ENCODE data around the gene CCNB1.
"Not testable (repeated sequence)": the region's sequence is repeated elsewhere in the genome, so short reads cannot be mapped to it uniquely, and the experiment has no call there.

CCNB1 gene

GRCh38 chr5:69140827-69141226 lies 26.1 kb upstream of the CCNB1 start:
- Histone ChIP-seq H3K36me3 (no peaks in the 10 kb centered on the region), H3K27ac (no peak overlapping the region), H3K4me1 (peaks cover 0 to 9% (median 6%) of the 10 kb centered on the region in 10 experiments; a peak in 10 of 20 replicates), H3K4me3 (no peak overlapping the region), H3K9ac (no peak overlapping the region), H3K27me3 (no peaks in the 10 kb centered on the region), H3K9me3 (replicated peaks in 1 of 11) (peaks cover 11 to 30% (median 21%) of the 10 kb centered on the region in 11 experiments), H3K4me2 (no peak overlapping the region), H4K20me1 (no peaks in the 10 kb centered on the region)
- TF ChIP-seq Cebpa-rat (IDR thresholded peaks at IDR 0.05): no peak

- not testable (repeated sequence) for H3K4me1 ChIP-seq; H3K4me2 ChIP-seq; H3K27me3 ChIP-seq; H4K20me1 ChIP-seq; H3K9me3 ChIP-seq (replicated peaks in 1 of 11); H3K9ac ChIP-seq; H3K27ac ChIP-seq; H3K36me3 ChIP-seq; H3K4me3 ChIP-seq
Measured at GRCh38 chr5:69148576-69148975, 18.4 kb upstream of the CCNB1 start.

GRCh38 chr5:69148981-69149675 lies 17.8 kb upstream of the CCNB1 start:
- TF ChIP-seq Cebpa-rat (IDR thresholded peaks at IDR 0.05): no peak
- no peaks in the 10 kb centered on the region for H3K27me3 ChIP-seq

GRCh38 chr5:69149676-69150010 lies 17.3 kb upstream of the CCNB1 start:
- Histone ChIP-seq H3K27me3 (no peaks in the 10 kb centered on the region), H3K4me3 (no peak overlapping the region), H3K4me1 (peaks cover 0 to 5% (median 0%) of the 10 kb centered on the region in 10 experiments; a peak in 1 of 20 replicates), H3K9ac (no peak overlapping the region), H3K27ac (no peak overlapping the region), H4K20me1 (no peaks in the 10 kb centered on the region), H3K9me3 (replicated peaks in 1 of 11) (0 out of 22 replicates have a peak, but pooled peaks cover 0 to 4% (median 0%) of the 10 kb centered on the region in 11 experiments), H3K36me3 (no peaks in the 10 kb centered on the region), H3K4me2 (no peak overlapping the region)
- no peak for TF ChIP-seq Cebpa-rat (IDR thresholded peaks at IDR 0.05)

More at GRCh38 chr5:69148981-69149675, 17.8 kb upstream of the CCNB1 start:
- H3K36me3 ChIP-seq: no peaks in the 10 kb centered on the region
- no peaks in the 10 kb centered on the region for H4K20me1 ChIP-seq
- H3K9me3 ChIP-seq (replicated peaks in 1 of 11): 0 out of 22 replicates have a peak, but pooled peaks cover 0 to 4% (median 0%) of the 10 kb centered on the region in 11 experiments
- no peak overlapping the region for H3K4me3 ChIP-seq
- H3K4me1 ChIP-seq: peaks cover 0 to 5% (median 0%) of the 10 kb centered on the region in 10 experiments; a peak in 1 of 20 replicates
- no peak overlapping the region for H3K9ac ChIP-seq
- no peak overlapping the region for H3K4me2 ChIP-seq
- H3K27ac ChIP-seq: no peak overlapping the region

GRCh38 chr5:69152731-69153130 lies 14.2 kb upstream of the CCNB1 start:
- H3K4me2 ChIP-seq: peak overlapping the region in 1 of 11 experiments; percentile 32; a peak in 1 of 22 replicates
- no peak overlapping the region for H3K9ac ChIP-seq
- H3K27me3 ChIP-seq: no peaks in the 10 kb centered on the region
- no peak for TF ChIP-seq Cebpa-rat (IDR thresholded peaks at IDR 0.05)
- no peak overlapping the region for H3K4me3 ChIP-seq
- no peaks in the 10 kb centered on the region for H4K20me1 ChIP-seq
- peak overlapping the region in 1 of 11 experiments; percentile 11; a peak in 1 of 22 replicates for H3K27ac ChIP-seq
- H3K9me3 ChIP-seq (replicated peaks in 1 of 11): no peaks in the 10 kb centered on the region
- H3K4me1 ChIP-seq: peaks cover 0 to 5% (median 0%) of the 10 kb centered on the region in 10 experiments; a peak in 1 of 20 replicates
- no peaks in the 10 kb centered on the region for H3K36me3 ChIP-seq

GRCh38 chr5:69156456-69156855 lies 10.5 kb upstream of the CCNB1 start:
- no peaks in the 10 kb centered on the region for H3K36me3 ChIP-seq
- no peak overlapping the region for H3K4me3 ChIP-seq
- H3K4me1 ChIP-seq: peaks cover 0 to 5% (median 0%) of the 10 kb centered on the region in 10 experiments; a peak in 1 of 20 replicates
- no peaks in the 10 kb centered on the region for H3K27me3 ChIP-seq
- no peak overlapping the region for H3K4me2 ChIP-seq
- no peak for TF ChIP-seq Cebpa-rat (IDR thresholded peaks at IDR 0.05)
- H4K20me1 ChIP-seq: no peaks in the 10 kb centered on the region
- H3K27ac ChIP-seq: no peak overlapping the region
- H3K9me3 ChIP-seq (replicated peaks in 1 of 11): no peaks in the 10 kb centered on the region
- H3K9ac ChIP-seq: no peak overlapping the region

GRCh38 chr5:69158039-69158438 lies 8.9 kb upstream of the CCNB1 start:
- H3K36me3 ChIP-seq: no peaks in the 10 kb centered on the region
- H4K20me1 ChIP-seq: no peaks in the 10 kb centered on the region
- peaks cover 0 to 2% (median 0%) of the 10 kb centered on the region in 10 experiments; a peak in 1 of 20 replicates for H3K4me1 ChIP-seq
- H3K27me3 ChIP-seq: no peaks in the 10 kb centered on the region
- no peak overlapping the region for H3K9ac ChIP-seq
- TF ChIP-seq Cebpa-rat (IDR thresholded peaks at IDR 0.05): no peak
- H3K9me3 ChIP-seq (replicated peaks in 1 of 11): peaks cover 0 to 13% (median 6%) of the 10 kb centered on the region in 11 experiments; a peak in 10 of 22 replicates
- H3K4me3 ChIP-seq: no peak overlapping the region
- no peak overlapping the region for H3K4me2 ChIP-seq
- no peak overlapping the region for H3K27ac ChIP-seq

GRCh38 chr5:69160651-69161050 lies 6.3 kb upstream of the CCNB1 start:
- no peak for TF ChIP-seq Cebpa-rat (IDR thresholded peaks at IDR 0.05)
- H3K4me2 ChIP-seq: no peak overlapping the region
- H3K9me3 ChIP-seq (replicated peaks in 1 of 11): peaks cover 13 to 29% (median 20%) of the 10 kb centered on the region in 11 experiments
- no peaks in the 10 kb centered on the region for H4K20me1 ChIP-seq
- H3K4me1 ChIP-seq: no peaks in the 10 kb centered on the region
- H3K4me3 ChIP-seq: no peak overlapping the region
- no peak overlapping the region for H3K27ac ChIP-seq
- H3K9ac ChIP-seq: no peak overlapping the region
- no peaks in the 10 kb centered on the region for H3K27me3 ChIP-seq
- H3K36me3 ChIP-seq: no peaks in the 10 kb centered on the region

GRCh38 chr5:69167493-69167855 lies 524 bp downstream of the CCNB1 start:
- Histone ChIP-seq H3K4me1 (peaks cover 16 to 43% (median 23%) of the 10 kb centered on the region in 10 experiments), H3K27me3 (no peaks in the 10 kb centered on the region), H3K9ac (peak overlapping the region; percentile 76 to 91 (median 87)), H4K20me1 (peaks cover 0 to 9% (median 4%) of the 10 kb centered on the region in 11 experiments; a peak in 5 of 22 replicates), H3K9me3 (replicated peaks in 1 of 11) (peaks cover 16 to 33% (median 28%) of the 10 kb centered on the region in 11 experiments), H3K36me3 (peaks cover 8 to 49% (median 48%) of the 10 kb centered on the region in 11 experiments; a peak in 21 of 22 replicates), H3K4me2 (peak overlapping the region; percentile 81 to 97 (median 88)), H3K4me3 (peak overlapping the region; percentile 64 to 86 (median 78)), H3K27ac (peak overlapping the region; percentile 18 to 94 (median 87); a peak in 21 of 22 replicates)
- TF ChIP-seq Cebpa-rat (IDR thresholded peaks at IDR 0.05): no peak
